ENCODE measurements around the gene UBE2E2.
A peak's percentile ranks its signal among the peaks of the same experiment; 100 is the strongest.

The UBE2E2 gene

DNA sequence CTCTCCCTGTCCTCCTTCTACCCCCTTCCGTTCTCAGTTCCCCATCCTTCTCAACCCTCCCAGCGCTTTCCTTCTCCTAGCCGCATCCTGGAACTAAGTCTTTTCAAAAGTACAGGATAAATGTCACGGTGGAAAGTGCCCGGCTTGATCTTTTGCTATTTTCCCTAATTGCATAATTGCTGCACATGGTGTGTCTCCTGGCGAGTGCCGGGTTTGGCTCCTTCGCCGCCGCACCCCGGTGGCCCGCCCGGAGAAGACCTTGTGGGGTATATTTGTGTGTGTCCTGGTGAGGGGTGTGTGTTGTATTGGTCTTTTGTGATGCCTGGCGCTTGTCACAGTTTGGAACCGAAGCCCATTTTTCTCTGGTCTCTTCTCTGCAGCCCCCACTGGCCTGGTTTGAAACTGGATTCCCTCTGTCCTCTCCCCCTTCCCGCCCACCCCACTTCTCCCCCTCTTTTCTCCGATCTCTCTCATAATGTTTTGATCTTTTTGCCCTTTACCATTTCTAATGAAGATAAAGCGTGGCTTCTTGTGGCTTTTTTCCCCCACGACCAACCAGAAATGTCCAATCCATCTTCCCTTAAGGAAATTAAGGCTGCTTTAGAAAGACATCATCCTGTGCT lies 692 bp downstream of the UBE2E2 start:
- H3K4me3 ChIP-seq (ENCODE audit: low read length): peak overlapping the region; percentile 88
- DNase-seq (ENCODE audit: low read depth): peak; percentile 10
- TF ChIP-seq, protein P1, sequence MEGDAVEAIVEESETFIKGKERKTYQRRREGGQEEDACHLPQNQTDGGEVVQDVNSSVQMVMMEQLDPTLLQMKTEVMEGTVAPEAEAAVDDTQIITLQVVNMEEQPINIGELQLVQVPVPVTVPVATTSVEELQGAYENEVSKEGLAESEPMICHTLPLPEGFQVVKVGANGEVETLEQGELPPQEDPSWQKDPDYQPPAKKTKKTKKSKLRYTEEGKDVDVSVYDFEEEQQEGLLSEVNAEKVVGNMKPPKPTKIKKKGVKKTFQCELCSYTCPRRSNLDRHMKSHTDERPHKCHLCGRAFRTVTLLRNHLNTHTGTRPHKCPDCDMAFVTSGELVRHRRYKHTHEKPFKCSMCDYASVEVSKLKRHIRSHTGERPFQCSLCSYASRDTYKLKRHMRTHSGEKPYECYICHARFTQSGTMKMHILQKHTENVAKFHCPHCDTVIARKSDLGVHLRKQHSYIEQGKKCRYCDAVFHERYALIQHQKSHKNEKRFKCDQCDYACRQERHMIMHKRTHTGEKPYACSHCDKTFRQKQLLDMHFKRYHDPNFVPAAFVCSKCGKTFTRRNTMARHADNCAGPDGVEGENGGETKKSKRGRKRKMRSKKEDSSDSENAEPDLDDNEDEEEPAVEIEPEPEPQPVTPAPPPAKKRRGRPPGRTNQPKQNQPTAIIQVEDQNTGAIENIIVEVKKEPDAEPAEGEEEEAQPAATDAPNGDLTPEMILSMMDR (conservative IDR thresholded peaks at IDR 0.05; ENCODE audit: low read length): no peak

DNA sequence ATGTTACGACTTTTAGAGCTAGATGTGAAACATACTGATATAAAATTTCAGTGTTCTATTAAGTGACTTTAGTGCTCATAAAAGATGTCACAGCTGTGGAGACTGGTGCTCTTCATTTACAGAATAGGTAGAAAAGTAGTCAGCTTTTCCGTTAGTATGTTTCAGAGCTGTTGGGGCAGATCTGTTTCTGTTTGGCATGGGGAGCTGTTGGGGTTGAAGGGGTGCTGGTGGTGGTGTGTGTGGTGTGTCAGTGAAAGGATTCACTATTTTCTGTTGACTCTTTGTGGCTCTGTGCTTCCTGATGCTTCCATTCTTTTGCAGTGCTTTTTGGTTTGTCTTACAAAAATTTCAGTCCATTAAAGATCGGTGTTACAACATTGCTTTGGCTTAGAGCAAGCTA lies 3.2 kb downstream of the UBE2E2 start:
- TF ChIP-seq, protein P1 (conservative IDR thresholded peaks at IDR 0.05; ENCODE audit: low read length): no peak
- no peak overlapping the region for H3K4me3 ChIP-seq (ENCODE audit: low read length)
- DNase-seq (ENCODE audit: low read depth): no peak

DNA sequence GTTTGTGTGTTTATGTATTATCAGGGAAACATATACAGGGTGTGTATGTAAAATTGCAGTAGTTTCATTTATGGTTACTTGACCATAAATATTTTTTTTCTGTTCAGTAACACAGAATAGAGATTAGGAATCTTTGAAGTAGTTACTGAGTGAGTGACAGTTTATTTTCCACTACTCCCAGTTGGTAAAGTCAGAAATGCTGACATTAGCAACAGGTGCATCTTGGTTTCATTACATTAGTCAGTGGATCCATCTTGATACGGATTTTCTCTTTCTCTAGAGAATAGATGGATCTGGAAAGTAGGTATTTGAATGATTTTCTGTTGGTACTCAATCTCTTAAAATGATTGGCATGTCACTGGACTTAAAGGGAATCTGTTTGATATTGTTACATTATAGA lies 6.0 kb downstream of the UBE2E2 start:
- TF ChIP-seq, protein P1 (conservative IDR thresholded peaks at IDR 0.05; ENCODE audit: low read length): no peak
- no peak for DNase-seq (ENCODE audit: low read depth)
- H3K4me3 ChIP-seq (ENCODE audit: low read length): no peak overlapping the region

DNA sequence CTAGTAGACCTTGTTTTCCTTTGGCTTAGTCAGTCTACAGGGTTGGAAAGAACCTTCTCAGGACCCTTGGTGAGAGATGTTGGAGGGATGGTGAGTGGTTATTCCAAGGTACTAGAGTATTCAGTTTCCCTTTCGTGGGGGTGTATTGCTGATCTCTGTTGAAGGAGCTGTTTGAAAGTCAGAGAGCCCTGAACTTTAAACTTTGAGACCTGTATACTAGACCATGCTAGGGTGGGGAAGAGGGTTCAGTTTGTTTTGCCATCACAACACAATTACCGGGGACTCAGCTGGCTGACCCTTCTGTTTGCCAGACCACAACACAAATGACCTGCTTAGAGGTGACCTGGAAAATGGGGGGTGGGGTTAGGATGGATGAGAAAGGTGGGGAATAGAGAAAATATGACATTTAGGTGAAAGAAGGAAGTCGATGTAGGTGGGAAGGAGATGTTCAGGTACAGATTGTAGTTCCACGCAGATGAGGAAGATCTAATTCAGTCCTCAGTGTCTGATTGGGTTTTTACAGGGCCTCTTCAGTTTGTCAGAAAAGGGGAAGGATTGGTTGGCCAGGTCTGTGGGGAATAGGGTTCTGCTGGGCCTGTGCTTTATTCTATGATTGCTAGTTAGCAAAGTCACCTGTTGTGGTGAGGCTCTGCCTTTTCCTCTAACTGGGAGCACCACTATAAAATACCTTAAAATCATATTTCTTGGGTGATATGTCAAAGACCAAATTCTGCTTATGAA lies 6.8 kb downstream of the UBE2E2 start:
- DNase-seq (ENCODE audit: low read depth): no peak
- no peak overlapping the region for H3K4me3 ChIP-seq (ENCODE audit: low read length)
- TF ChIP-seq, protein P1 (conservative IDR thresholded peaks at IDR 0.05; ENCODE audit: low read length): no peak

DNA sequence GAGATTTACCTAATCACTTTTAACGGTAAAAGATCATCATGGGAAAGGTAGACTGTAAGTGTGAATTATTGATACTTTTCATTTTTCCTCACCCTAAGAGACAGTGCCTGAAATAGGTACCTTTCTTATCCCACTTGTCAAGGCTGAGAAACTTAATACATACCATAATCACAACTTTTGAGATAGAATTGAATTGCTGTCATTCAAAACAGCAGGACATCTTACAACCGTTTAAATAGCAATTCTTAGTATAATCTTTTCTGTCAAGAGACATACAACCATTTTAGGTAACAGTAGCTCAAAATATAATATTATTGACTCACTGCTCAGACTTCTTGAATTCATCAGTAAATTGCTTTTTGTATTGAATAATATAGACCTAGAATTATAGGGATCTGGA lies 10.7 kb downstream of the UBE2E2 start:
- no peak for DNase-seq (ENCODE audit: low read depth)

DNA sequence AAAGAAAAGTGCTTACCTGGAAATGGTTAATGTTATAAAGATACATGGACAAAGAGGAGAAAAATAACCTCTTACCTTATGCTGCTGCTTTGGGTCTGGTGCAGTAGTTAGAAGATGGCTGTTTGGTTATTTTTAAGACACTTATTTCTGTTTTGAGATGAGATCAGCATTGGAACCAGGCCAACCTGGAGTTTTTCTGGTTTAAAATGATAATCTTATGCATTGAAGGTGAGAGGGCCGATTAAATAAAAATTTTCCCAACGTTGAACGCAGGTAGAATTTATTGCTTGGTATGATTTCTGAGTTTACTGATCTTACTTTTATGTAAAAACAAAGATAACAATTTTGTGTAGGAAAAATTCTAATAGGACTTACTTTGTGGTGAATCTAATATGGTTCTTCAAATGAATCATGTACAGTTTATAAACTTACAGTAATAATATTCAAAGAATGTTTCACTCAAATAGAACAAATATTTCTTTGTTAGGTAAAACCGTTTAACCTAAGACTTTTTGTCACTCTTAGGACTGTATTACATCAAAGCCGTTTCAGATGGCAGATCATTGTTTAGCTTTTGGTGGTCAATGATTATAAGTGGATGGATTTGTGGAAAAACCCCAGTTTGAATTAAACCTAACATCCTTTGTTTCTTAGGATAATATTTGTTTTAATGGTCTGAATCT lies 14.9 kb downstream of the UBE2E2 start:
- no peak overlapping the region for H3K4me3 ChIP-seq (ENCODE audit: low read length)
- TF ChIP-seq, protein P1 (conservative IDR thresholded peaks at IDR 0.05; ENCODE audit: low read length): no peak
- no peak for DNase-seq (ENCODE audit: low read depth)

More for the DNA sequence above, 10.7 kb downstream of the UBE2E2 start:
- TF ChIP-seq, protein P1 (conservative IDR thresholded peaks at IDR 0.05; ENCODE audit: low read length): no peak
- no peak overlapping the region for H3K4me3 ChIP-seq (ENCODE audit: low read length)
